NCI-H1694 (cell line): ENCODE results near the gene FOXP4.

Experiments used
- DNase-seq: peaks from one replicate; lab custom pipeline; 2025; lab: John Stamatoyannopoulos, UW

Gene FOXP4

GRCh38 chr6:41547799-41548097, 1.6 kb downstream of the FOXP4 start:
- DNase-seq = no peak

- DNase-seq = no peak
Observed at GRCh38 chr6:41548098-41548840, 2.1 kb downstream of the FOXP4 start.

- DNase-seq = no peak
Observed at GRCh38 chr6:41548841-41549642, 2.9 kb downstream of the FOXP4 start.

- no peak for DNase-seq
Observed at GRCh38 chr6:41549673-41550072, 3.5 kb downstream of the FOXP4 start.

- no peak for DNase-seq
Observed at GRCh38 chr6:41551086-41551700, 5.0 kb downstream of the FOXP4 start.

GRCh38 chr6:41551857-41552256, 5.7 kb downstream of the FOXP4 start:
- DNase-seq = no peak

GRCh38 chr6:41552723-41553122, 6.5 kb downstream of the FOXP4 start:
- DNase-seq = no peak

- DNase-seq = no peak
Observed at GRCh38 chr6:41553405-41553999, 7.3 kb downstream of the FOXP4 start.

- DNase-seq = no peak
Observed at GRCh38 chr6:41555326-41556300, 9.4 kb downstream of the FOXP4 start.

- DNase-seq = no peak
Observed at GRCh38 chr6:41557335-41557734, 11.2 kb downstream of the FOXP4 start.

GRCh38 chr6:41558033-41558807, 12.0 kb downstream of the FOXP4 start:
- DNase-seq = no peak

GRCh38 chr6:41559655-41560427, 13.7 kb downstream of the FOXP4 start:
- no peak for DNase-seq

- DNase-seq = no peak
Observed at GRCh38 chr6:41560431-41561192, 14.4 kb downstream of the FOXP4 start.

GRCh38 chr6:41561416-41561815, 15.2 kb downstream of the FOXP4 start:
- no peak for DNase-seq

- no peak for DNase-seq
Observed at GRCh38 chr6:41561931-41562911, 16.0 kb downstream of the FOXP4 start.

GRCh38 chr6:41563060-41563776, 17.0 kb downstream of the FOXP4 start:
- DNase-seq = no peak

GRCh38 chr6:41564448-41565142, 18.4 kb downstream of the FOXP4 start:
- no peak for DNase-seq
